Spleen (tissue), 7 donors: Measurements from ENCODE around the gene HSP90AB1.

ENCODE experiments used
- POLR2A ChIP-seq, 3 donors: fragments of 450-650 bp; IDR thresholded peaks; one replicate each; pipeline ENCODE4 v1.5.1; 2017; ENCODE audit warnings: antibody characterized with exemption in 3 of 3, mild to moderate bottlenecking in 1 of 3
- POLR2AphosphoS5 ChIP-seq, 3 donors: sonication (generic); formaldehyde crosslinking; IDR thresholded peaks; one replicate each; pipeline ENCODE4 v1.5.1; 2017; ENCODE audit warnings: antibody characterized with exemption in 3 of 3
- TF ChIP-seq, protein P1 (sequence below), 11 experiments: fragments of 200-600 bp in 7 of 11; fragments of 450-650 bp in 4 of 11; sonication (generic) in 4 of 11; IDR thresholded peaks in 8 of 11; conservative IDR thresholded peaks in 3 of 11; 1 replicate in 7 of 11; 2 replicates in 4 of 11; pipeline versions ENCODE4 v1.4.0 to v1.8.0; 2016 to 2021; ENCODE audit warnings: antibody characterized with exemption in 11 of 11, inconsistent platforms in 4 of 11, mild to moderate bottlenecking in 1 of 11
- donor health status: DM: no; HTN: no; CAD: no; lungs with moderate emphysema.
- donor health status: DM: no; HTN: no; CAD: no.
- donor health status: DM: no; HTN: no; CAD: no.

DNA sequence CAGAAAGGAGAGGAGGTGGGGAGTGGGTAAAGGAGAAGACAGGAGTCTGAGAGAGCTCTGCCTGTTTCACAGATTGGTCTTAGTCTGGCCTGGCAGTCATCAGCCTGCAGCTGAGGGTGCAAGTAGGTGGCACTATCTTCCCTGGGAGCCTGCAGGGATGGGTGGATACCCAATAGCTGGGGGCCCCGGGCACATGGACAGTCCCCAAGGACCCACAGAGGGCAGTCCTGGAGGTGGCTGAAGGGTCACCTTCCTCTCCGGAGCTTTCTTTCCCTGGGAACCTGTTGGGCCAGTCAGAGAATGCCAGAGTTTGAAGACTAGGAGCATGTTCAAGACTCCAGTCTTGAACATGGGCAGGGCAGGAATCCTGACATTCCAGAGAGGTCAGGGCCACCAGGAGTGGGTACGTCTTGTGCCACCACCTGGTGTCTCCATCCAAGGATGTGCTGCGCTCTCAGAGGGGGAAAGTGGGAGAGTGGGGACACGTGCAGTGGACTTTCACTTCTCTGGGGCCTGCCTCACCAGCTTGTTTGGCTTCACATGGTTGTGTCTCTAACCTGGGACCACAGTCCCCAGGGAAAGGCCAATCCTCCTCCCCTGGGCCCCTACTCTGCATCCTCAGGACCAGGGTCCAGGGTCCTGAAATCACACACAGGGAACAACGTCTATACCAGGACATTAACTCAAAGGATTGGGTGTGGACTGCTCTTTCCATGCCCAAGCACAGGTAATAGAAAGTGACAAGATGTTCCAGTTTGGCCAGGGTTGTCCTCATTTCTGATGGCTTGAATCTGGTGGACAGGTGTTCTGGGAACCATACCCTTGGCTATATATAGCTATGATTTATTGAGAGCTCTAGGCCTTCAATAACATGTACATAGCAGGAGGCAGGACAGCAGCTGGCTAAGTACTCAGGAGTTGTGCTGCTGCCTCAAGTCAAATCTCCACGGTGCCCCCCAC lies 48.2 kb downstream of the HSP90AB1 start:
- TF ChIP-seq, protein P1, sequence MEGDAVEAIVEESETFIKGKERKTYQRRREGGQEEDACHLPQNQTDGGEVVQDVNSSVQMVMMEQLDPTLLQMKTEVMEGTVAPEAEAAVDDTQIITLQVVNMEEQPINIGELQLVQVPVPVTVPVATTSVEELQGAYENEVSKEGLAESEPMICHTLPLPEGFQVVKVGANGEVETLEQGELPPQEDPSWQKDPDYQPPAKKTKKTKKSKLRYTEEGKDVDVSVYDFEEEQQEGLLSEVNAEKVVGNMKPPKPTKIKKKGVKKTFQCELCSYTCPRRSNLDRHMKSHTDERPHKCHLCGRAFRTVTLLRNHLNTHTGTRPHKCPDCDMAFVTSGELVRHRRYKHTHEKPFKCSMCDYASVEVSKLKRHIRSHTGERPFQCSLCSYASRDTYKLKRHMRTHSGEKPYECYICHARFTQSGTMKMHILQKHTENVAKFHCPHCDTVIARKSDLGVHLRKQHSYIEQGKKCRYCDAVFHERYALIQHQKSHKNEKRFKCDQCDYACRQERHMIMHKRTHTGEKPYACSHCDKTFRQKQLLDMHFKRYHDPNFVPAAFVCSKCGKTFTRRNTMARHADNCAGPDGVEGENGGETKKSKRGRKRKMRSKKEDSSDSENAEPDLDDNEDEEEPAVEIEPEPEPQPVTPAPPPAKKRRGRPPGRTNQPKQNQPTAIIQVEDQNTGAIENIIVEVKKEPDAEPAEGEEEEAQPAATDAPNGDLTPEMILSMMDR (IDR thresholded peaks at IDR 0.05 in 8 of 11, conservative IDR thresholded peaks at IDR 0.05 in 3 of 11), result no peak
- TF ChIP-seq POLR2A (IDR thresholded peaks at IDR 0.05) (no peak), POLR2AphosphoS5 (IDR thresholded peaks at IDR 0.05) (no peak)
